ENCODE results near the gene AHCTF1.
"Not testable (repeated sequence)": the region's sequence is repeated elsewhere in the genome, so short reads cannot be mapped to it uniquely, and the experiment has no call there.

The AHCTF1 gene

GRCh38 chr1:246827396-246827795, 104.4 kb downstream of the AHCTF1 start:
- H3K4me3 ChIP-seq (ENCODE audit: low read depth, low read length): no peak overlapping the region
- no peak for TF ChIP-seq CTCF (IDR thresholded peaks at IDR 0.05; ENCODE audit: low read depth, low read length, missing control alignments)
- DNase-seq (ENCODE audit: low read depth): no peak
- in situ Hi-C loops (cut with HindIII; ENCODE audit: low sequenced_read_pairs): no loop called here

- in situ Hi-C loops (cut with HindIII; ENCODE audit: low sequenced_read_pairs): no loop called here
- no peak for TF ChIP-seq CTCF (IDR thresholded peaks at IDR 0.05; ENCODE audit: low read depth, low read length, missing control alignments)
- H3K4me3 ChIP-seq (ENCODE audit: low read depth, low read length): no peak overlapping the region
- DNase-seq (ENCODE audit: low read depth): no peak
Observed at GRCh38 chr1:246825557-246826175, 106.1 kb downstream of the AHCTF1 start.

GRCh38 chr1:246824541-246824940, 107.2 kb downstream of the AHCTF1 start:
- no peak for TF ChIP-seq CTCF (IDR thresholded peaks at IDR 0.05; ENCODE audit: low read depth, low read length, missing control alignments)
- in situ Hi-C loops (cut with HindIII; ENCODE audit: low sequenced_read_pairs): no loop called here
- H3K4me3 ChIP-seq (ENCODE audit: low read depth, low read length): no peak overlapping the region
- DNase-seq (ENCODE audit: low read depth): no peak

- H3K4me3 ChIP-seq (ENCODE audit: low read depth, low read length); DNase-seq (ENCODE audit: low read depth); in situ Hi-C loops (cut with HindIII; ENCODE audit: low sequenced_read_pairs): not testable (repeated sequence)
Observed at GRCh38 chr1:246822154-246822553, 109.6 kb downstream of the AHCTF1 start.

GRCh38 chr1:246820666-246821065, 111.1 kb downstream of the AHCTF1 start:
- in situ Hi-C loops (cut with HindIII; ENCODE audit: low sequenced_read_pairs): no loop called here
- DNase-seq (ENCODE audit: low read depth): no peak
- H3K4me3 ChIP-seq (ENCODE audit: low read depth, low read length): no peak overlapping the region
- TF ChIP-seq CTCF (IDR thresholded peaks at IDR 0.05; ENCODE audit: low read depth, low read length, missing control alignments): no peak

GRCh38 chr1:246817778-246818177, 114.0 kb downstream of the AHCTF1 start:
- H3K4me3 ChIP-seq (ENCODE audit: low read depth, low read length); in situ Hi-C loops (cut with HindIII; ENCODE audit: low sequenced_read_pairs): not testable (repeated sequence)
- DNase-seq (ENCODE audit: low read depth): peak; percentile 15

GRCh38 chr1:246815693-246816270, 116.0 kb downstream of the AHCTF1 start:
- no peak overlapping the region for H3K4me3 ChIP-seq (ENCODE audit: low read depth, low read length)
- in situ Hi-C loops (cut with HindIII; ENCODE audit: low sequenced_read_pairs): no loop called here
- no peak for DNase-seq (ENCODE audit: low read depth)
- TF ChIP-seq CTCF (IDR thresholded peaks at IDR 0.05; ENCODE audit: low read depth, low read length, missing control alignments): no peak
